DMS 273 treated with DMSO at 0.1 percent for 48 hours (cell line): ENCODE data around the gene PIGL.
"Not testable (repeated sequence)": the region's sequence is repeated elsewhere in the genome, so short reads cannot be mapped to it uniquely, and the experiment has no call there.

ENCODE experiments used
- DNase-seq: peaks from one replicate; lab custom pipeline; 2025; lab: John Stamatoyannopoulos, UW

The PIGL gene

DNA sequence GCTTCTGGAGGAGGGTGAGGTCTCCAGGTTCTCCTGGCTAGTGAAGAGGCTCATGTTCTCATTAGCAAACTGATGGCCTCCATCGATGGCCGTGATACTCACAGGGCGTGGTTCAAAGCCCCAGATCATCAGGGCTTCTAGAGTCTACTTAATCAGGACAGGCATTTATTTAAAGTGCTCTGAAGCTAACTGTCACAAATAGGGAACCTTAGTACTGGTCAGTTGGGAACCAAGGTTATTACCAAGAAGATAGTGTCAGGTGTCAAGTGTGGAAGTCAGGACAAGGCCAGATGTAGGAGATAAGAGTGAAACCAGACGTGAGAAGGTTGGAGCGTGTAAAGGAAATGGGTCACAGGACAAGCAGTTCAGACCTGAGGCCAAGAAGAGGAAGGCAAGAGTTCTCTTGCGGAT, 56.9 kb downstream of the PIGL start:
- no peak for DNase-seq

DNA sequence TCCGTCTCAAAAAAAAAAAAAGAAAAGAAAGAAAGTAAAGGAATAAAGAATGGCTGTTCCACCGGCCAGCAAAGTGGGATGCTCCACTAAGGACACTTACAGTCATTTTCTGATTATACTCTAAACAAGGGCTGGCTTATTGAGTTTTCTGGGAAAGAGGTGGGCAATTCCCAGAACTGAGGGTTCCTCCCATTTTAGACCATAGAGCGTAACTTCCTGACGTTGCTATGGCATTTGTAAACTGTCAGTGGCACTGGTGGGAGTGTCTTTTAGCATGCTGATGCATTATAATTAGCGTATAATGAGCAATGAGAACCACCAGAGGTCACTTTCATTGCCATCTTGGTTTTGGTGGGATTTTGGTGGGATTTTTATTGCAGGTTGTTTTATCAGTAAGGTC, 58.0 kb downstream of the PIGL start:
- DNase-seq: no peak

DNA sequence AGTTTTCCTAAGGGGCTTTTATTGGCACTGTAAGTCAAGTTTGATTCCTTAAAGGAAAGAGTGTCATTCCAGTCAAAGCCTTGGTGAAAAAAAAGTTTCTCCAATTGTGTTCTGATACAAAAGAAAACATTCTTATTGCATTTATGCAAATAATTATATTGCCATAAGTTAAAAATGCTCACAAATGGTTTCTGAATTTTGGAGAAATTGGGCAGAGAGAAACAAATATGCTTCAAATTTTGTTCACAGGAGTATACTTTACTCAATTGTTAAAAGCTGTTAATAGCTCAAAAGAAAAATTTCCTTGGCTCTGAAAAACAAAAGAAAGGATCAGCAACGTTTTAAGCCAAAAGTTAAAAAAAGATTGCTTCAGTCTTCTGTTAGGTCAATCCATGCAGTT, 60.2 kb downstream of the PIGL start:
- no peak for DNase-seq

DNA sequence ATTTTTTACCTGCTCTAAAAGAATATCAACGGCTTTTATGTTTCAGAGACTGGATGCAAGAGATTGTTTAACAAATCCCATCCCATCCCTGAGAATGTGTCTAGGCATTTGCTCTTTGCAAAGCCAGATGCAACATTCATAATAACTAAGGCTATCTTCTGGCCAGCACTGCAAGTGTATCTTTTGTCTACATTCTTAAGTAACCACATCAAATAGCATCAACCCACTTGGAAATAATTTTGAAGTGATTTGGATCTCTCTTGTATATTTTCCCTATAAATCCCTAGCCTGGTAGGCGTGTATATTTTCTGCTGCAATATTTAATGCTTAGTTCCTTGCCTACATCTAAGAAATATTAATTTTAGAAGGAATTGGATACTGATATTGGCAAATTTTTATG, 64.3 kb downstream of the PIGL start:
- DNase-seq: no peak

DNA sequence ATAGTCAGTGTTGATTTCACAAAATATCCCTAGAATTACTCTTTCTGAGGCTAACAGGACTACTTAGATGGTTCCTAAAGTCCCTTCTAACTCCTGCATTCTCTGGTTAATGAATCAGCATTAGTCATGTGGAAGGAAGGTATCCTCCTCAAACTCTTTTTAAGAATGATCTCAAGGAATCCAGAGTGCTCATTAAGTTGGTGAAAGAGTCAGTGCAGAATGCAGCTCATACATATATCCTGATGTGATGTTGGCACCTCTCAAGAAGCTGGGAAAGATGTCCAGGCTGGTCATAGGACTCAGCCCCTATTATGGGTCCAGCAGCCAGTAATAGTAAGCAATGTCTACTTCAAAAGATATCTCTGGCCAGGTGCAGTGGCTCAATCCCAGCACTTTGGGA, 65.5 kb downstream of the PIGL start:
- DNase-seq: no peak

DNA sequence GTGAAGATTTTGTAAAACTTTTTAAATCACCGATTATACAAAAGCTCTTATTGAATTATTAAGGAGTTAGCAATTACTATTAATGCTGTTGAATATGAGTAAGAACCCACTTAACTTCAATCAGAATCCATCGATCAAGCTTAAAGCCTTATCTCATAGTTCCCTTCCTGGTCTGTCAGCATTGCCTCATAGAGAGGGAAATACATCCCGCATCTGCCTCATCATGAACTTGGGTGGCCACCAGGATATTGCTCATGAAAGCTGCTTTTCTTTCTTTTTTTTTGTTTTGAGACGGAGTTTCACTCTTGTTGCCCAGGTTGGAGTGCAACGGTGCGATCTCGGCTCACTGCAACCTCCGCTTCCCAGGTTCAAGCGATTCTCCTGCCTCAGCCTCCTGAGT, 66.7 kb downstream of the PIGL start:
- DNase-seq: no peak

DNA sequence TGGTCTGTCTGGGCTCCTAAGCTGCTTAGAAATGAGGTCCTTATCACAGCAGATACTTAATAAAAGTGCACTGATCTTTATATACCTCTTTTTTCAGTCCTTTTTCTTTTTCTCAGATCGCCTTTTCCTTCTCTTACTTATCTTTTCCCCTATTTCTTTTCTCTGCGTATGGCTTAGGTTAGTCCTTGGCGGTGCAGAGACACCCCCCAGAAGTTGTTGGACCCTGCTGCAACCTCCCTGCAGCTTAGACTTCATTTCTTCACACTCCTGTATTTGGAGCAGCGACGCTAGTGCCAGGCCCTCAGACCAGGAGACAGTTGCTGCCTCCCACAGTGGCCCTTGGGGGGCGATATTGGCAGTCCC, 68.6 kb downstream of the PIGL start:
- DNase-seq: no peak

DNA sequence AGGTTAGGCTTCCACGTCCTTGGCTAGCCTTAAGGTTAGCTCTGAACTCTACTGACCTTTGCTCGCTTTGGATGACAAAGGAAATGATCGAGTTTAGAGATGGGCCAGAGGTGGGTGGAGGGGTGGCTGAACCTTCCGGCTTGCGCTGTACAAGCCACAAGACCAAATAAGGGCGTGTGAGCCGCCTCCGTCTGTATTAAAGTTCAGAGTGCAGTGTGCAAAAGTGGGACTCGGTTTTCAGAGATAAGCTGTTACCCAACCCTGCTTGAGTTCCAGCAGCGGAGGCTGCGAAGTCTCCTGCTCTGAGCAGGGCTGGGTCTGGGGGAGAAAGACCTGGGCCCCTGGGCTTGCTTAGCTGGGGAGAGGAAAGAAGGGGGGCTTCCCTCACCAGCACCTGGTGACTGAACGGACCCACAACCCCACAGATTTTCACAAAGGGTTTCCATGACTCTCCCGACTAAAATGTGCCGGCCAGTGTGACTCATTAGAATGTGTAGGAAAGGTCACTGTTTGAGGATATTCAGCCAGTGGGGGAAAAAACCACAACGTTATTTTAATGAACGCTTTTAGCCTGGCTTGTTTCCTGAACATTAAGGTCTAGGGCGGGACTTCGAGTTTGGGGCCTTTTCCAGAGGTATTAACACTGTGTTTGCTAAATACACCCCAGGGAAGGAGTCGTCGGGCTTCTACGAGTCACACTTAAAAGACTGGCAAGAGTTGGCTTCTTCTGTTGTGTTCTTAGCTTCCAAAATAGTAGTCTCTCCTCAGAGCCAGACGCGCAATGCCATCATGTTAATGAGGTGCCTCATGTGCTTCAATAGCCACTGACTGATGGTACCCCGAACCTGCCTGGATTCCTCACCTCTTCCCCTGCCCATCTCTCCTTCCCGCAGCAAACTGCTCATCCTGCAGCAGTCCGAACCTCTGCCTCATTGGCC, 69.3 kb downstream of the PIGL start:
- DNase-seq: no peak

DNA sequence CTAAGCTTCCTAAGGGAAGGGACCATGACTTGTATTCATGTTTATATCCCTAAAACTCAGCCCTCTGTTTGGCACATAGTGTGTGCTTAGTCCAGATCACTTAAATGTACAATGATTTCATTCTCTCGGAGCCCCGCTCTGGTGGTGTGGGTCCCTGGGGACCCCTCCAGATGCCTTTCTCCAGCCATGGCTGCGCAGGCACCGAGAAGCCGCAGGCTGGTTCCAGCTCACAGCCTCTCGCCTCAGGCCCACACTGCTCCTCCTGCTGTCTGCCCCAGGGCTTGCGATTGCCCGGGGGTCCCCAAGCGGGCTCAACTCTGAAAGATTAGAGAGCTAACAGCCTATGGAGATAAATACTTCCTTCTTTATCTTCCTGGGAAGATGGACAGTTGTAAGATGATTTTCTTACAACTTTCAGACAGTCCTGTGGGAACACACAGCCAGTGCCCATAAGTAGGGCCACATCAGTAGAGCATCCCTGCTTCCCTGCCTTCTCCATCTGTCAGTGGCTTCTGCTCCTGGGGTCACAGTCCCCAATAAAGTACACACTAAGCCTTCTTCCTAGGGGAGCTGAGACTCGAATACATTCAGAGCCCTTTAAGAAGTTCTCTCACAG, 70.0 kb downstream of the PIGL start:
- DNase-seq: no peak

DNA sequence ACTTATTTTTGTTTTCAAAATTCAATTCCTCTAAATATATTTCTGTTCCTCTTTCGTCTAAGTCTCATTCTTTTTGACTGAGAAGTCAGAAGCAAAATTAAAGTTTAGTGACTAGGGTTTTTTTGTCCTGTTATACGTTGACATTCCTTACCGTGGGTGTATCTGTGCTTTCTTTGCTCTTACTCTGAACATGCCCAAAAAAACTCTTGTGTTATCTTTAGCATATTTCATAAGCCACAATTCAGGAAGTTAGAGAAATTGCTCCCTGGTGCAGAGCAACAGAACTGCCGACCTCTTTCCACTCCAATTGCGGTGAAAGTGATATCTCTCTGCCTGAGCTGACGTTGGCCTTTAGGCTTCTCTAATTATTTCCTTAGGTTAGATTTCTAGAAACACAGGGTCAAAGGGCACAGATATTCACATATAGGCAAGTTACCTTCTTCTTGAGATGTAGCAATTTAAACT, 70.6 kb downstream of the PIGL start:
- no peak for DNase-seq

DNA sequence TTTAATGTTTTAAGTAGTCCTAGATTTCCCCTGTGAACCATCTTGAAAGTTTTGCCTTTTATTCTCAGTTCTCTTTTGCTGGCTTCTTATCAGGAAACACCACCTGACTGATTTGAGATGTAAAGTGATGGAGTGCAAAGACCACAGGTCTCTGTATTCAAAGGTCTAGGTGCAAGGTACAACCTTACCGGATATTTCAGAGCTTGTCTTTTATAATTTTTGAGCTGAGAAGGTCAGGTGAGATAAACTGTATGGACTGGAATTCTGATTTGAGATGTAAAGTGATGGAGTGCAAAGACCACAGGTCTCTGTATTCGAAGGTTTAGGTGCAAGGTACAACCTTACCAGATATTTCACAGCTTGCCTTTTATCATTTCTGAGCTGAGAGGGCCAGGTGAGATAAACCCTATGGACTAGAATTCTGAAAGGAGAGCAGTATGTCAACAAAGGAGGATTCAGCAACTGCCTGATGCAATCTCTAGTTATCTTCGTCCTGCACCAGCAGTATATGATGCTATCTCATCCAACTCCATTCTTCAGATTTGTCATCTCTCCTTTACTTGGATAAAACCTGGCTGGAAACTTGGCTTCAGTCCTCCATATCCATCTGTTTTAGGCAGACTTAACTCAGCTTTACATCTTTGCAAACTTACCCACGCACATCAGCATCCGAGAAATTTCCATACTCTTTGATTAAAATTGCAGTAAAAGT, 72.0 kb downstream of the PIGL start:
- DNase-seq: no peak

DNA sequence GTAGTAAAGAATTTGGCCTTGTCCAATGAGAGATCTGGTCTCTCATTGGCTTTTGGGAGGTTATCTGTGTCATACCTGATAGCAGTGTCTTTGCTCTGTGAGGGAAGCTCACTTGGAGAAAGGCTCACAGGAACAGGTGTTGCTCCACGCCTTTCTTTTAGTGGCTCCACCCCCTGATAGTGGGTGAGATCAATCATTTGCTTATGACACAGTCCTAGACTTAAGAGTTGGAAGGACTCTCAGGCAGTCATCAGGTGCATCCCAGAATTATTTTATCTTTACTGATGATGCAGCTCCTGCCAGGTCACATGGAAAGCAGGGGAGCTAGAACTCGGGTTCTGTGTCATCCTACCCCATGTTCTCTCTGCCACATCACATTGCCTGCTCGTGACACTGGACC, 76.9 kb downstream of the PIGL start:
- DNase-seq: no peak

DNA sequence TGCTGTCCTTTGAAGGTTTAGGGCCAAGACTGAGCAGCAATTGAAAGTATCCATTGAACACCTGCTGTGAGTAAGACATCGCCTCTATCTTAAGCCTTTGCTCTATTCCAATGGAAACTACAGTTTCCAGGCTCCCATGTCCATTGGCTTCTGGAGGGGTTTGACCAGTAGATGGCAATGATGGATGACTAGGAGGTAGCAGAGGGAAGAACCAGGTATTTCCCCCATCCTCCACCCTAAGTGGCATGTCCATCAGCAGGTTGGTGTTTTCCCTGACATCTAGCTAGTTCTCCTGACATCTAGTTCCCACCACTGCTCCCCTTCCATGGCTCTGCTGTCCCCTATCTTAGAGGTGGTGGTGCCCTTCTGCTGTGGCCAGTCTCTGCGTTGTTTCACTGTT, 77.5 kb downstream of the PIGL start:
- no peak for DNase-seq

DNA sequence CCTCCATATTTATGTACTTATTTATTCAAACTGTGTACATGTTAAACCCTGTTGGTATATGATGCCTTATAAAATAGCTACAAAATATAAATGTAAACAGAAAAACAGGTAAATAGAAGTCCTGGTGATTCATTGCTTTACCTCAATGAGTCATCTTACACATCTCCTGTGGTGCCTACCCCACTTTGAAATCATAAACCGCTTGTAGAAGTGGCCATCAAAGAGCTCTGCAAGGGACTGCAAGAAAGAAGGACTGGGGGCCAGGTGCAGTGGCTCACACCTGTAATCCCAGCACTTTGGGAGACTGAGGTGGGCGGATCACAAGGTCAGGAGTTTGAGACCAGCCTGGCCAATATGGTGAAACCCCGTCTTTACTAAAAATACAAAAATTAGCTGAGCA, 79.1 kb downstream of the PIGL start:
- not testable (repeated sequence) for DNase-seq

DNA sequence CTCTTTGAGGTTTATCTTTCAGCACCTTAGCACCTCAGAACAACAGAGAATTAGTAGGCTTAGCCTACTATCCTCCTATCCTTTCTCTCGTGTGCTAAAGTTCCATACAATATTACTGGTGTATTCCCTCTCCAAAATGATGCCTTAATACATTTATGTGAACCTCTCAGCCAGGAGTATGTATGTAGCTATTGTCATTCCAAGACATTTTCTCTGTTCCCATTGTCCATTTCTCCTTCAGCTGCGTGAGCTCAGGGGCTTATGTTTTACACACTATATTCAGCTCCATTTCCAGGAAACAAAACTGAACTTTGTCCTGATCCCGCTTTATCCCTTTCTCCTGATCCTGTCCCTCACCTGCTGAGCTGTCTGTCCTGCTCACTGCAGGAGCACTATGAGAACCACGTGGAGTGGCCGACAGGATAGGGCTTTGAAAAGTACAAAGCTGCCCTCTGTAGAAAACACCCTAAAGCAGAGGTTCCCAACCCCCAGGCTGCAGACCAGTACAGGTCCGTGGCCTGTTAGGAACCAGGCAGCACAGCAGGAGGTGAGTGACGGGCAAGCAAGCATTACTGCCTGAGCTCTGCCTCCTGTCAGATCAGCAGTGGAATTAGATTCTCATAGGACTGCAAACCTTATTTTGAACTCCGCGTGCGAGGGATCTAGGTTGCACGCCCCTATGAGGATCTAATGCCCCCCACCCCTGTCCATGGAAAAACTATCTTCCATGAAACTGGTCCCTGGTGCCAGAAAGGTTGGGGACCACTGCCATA, 80.5 kb downstream of the PIGL start:
- no peak for DNase-seq

DNA sequence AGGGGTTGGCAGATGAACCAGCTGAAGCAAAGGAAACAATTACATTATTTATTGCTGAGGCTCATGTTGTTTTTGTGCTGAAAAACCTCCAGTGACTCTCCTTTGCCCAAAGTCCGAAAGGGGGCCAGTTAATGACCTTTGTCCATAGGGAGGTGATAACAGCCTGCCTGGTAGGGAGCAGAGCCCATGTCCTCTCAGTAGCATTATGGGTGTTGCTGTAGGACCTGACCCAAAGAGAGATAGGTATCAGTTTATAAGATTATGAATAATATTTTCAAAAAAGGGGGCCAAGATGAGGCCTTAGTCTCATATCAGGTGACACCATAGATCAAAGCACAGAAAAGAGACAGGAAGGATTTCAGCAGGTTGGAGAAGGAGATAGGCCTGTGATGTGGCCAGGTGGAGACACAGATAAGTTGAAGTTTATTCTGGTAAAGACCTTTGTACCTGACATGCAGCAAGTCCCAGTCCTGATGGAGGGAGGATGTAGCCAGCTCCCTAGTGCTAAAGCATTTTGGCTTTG, 81.2 kb downstream of the PIGL start:
- no peak for DNase-seq

DNA sequence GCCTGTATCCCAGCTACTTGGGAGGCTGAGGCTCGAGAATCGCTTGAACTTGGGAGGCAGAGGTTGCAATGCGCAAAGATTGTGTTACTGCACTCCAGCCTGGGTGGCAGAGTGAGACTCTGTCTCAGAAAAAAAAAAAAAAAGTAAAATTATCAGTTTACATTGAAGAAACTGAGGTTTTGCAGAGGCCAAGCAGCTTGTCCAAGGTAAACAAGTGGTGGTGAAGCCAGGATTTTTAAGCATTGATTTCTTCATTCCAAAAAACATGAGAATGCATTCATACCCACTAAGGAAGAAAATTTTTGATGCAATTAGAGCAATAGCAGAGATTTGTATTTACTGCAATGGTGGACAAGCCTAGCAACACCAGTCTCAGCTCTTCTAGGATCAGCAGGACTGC, 83.5 kb downstream of the PIGL start:
- DNase-seq: no peak

DNA sequence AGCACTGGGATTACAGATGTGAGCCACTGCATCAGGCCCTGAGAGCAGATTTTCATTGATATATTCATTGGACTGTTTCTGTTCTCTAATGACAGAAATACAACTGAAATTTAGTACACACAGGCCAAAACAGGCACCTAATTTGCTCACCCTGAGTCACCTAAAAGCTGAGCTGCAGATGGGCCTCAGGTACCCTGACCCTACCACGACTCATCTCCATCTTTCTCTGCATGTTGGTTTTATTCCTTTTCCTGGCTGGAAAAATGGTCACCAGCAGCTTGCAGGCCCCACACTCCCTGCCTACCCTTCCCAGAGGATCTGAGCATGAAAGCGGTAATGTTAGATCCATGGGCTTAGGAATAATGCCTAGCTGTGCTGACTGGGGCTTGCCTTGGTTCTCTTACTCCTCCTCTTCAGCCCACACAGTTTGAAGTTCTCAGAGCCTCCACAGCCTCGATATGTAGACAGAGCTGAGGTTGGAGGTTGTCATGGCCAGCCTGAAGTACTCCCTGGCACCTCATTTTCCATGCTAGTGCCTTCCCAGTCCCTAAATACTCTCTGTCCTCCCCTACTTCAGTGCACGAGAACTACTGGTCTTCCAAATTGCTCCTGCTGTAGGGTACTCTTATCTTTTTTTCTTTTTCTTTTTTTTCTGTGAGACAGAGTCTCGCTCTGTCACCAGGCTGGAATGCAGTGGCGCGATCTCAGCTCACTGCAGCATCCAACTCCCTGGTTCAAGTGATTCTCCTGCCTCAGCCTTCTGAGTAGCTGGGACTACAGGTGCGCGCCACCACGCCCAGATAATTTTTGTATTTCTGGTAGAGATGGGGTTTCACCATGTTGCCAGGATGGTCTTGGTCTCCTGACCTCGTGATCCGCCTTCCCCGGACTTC, 85.2 kb downstream of the PIGL start:
- no peak for DNase-seq

DNA sequence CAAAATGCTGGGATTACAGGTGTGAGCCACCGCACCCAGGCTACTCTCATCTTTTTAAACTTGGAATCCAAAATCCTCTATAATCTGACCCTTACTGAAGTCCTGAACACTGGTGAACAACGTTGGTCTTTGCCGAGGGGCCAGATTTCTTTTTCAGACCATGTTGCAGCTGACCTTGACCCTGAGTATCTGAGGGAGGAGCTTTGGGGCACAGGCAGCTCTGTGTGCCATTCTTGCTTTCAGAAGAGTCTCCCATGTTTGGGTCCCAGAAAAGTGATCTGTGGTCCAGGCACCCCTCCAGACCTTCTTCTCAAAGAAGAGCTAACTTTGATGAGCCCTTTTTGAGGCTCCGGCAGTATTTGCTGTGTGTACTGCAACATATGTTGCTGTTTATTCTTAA, 85.8 kb downstream of the PIGL start:
- DNase-seq: no peak

DNA sequence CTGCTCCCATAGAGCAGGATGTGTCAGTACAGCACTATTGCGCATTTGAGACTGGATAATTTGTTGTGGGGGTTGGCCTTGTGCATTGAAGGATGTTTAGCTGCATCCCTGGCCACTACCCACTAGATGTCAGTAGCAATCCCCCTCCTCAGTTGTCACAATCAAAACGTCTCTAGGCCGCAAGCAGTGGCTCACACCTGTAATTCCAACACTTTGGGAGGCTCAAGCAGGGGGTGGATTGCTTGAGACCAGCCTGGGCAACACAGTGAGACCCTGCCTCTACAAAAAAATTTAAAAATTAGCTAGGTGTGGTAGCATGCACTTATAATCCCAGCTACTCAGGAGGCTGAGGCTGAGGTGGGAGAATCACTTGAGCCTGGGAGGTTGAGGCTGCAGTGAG, 87.8 kb downstream of the PIGL start:
- no peak for DNase-seq

DNA sequence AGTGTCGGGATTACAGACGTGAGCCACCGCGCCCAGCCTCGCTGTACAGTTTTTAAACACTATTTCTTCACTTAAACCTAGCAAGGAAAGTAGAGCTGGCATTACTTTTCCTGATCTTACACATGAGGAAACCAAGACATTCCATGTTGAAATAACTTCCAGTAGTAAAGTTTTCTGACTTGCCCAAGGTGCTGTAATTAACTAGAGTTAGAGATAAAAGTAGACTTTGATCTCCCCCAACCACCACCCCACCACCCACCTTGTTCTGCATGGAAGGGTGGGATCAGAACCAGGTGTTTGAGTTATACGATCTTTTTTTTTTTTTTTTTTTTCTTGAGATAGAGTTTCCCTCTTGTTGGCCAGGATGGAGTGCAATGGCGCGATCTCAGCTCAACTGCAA, 89.2 kb downstream of the PIGL start:
- DNase-seq: no peak
